Measurements from ENCODE around the gene URB1. TPM values are rescaled to one million over a fixed set of nuclear protein-coding genes. Genes with fewer than 3 reads are reported as not detected.
A peak's percentile ranks its signal among the peaks of the same experiment; 100 is the strongest.
"Not testable (repeated sequence)": the region's sequence is repeated elsewhere in the genome, so short reads cannot be mapped to it uniquely, and the experiment has no call there.

The URB1 gene
- total and polyA plus RNA-seq, 4 donors, result 3.7 to 17.6 (median 11.4) TPM

DNA sequence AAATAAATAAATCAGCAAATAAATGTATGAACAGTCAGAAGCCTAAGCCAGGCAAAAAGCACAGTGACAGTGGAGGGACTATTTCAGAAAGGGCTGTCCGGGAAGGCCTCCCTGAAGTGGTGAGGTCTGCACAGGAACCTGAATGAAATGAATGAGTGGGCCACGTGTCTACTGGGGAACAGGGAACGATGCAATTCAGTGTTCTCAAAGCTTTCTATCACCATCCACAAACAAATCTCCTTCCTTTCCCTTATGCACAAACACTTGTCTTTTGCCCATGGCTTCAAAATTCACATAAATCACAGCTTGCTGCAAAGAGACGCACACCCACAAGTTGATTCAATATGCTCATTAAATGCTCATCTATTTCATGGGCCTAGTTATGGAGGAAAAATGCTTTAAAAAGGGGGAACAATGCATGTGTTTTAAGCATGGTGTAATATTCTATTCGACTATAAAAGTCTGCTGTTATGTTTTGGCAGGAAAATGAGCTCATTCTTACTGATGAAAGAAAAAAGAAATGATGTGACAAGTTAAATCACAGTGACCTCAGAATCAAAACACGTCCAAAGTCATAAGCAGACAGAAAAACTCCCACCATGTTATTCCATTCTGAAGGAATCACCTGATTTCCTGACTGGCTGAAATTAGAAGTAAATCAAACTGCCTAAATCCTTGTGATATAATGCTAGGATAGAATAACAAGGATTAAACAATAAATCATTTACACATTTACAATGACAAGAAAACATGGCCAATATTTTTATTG is 21.6 kb downstream of the URB1 start:
- Histone ChIP-seq H3K4me3 (no peak overlapping the region), H3K9ac (ENCODE audit: insufficient read depth in 1 of 2, low read length in 2 of 2) (no peak overlapping the region), H3K27ac (ENCODE audit: low read depth in 1 of 2, low read length in 1 of 2) (peak overlapping the region in 1 of 2 donors; percentile 1), H3K4me1 (ENCODE audit: control insufficient read depth in 5 of 5, insufficient read depth in 5 of 5, low read length in 5 of 5) (peaks cover 0 to 2% (median 0%) of the 10 kb centered on the region in 5 donors), H3K36me3 (ENCODE audit: control insufficient read depth in 4 of 4, insufficient read depth in 4 of 4, low read length in 4 of 4) (peaks cover 17 to 37% (median 30%) of the 10 kb centered on the region in 4 donors), H3K9me3 (ENCODE audit: control insufficient read depth in 4 of 4, insufficient read depth in 3 of 4, low read length in 3 of 4) (no peaks in the 10 kb centered on the region), H3K27me3 (ENCODE audit: control insufficient read depth in 3 of 3, insufficient read depth in 3 of 3, low read length in 2 of 3) (no peaks in the 10 kb centered on the region)
- WGBS, 2 donors, result 68 to 71% methylated on average over 6 of the region's 6 CpGs
- DNase-seq (peak in 1 of 3 donors; percentile 9), ATAC-seq (ENCODE audit: insufficient read depth, low FRiP score) (no peak)
- TF ChIP-seq CTCF (IDR thresholded peaks at IDR 0.05; ENCODE audit: control extremely low read depth, extremely low read depth), result no peak

- DNase-seq; H3K27me3 ChIP-seq (ENCODE audit: control insufficient read depth in 3 of 3, insufficient read depth in 3 of 3, low read length in 2 of 3); H3K9me3 ChIP-seq (ENCODE audit: control insufficient read depth in 4 of 4, insufficient read depth in 3 of 4, low read length in 3 of 4); H3K27ac ChIP-seq (ENCODE audit: low read depth in 1 of 2, low read length in 1 of 2); ATAC-seq (ENCODE audit: insufficient read depth, low FRiP score); H3K9ac ChIP-seq (ENCODE audit: insufficient read depth in 1 of 2, low read length in 2 of 2); H3K4me3 ChIP-seq; H3K4me1 ChIP-seq (ENCODE audit: control insufficient read depth in 5 of 5, insufficient read depth in 5 of 5, low read length in 5 of 5): not testable (repeated sequence)
- peaks cover 27 to 50% (median 30%) of the 10 kb centered on the region in 4 donors for H3K36me3 ChIP-seq (ENCODE audit: control insufficient read depth in 4 of 4, insufficient read depth in 4 of 4, low read length in 4 of 4)
- WGBS, 2 donors, result 83 to 88% methylated on average over 1 of the region's 1 CpG
These were observed 23.9 kb downstream of the URB1 start for GRCh38 chr21:32368961-32369360.

DNA sequence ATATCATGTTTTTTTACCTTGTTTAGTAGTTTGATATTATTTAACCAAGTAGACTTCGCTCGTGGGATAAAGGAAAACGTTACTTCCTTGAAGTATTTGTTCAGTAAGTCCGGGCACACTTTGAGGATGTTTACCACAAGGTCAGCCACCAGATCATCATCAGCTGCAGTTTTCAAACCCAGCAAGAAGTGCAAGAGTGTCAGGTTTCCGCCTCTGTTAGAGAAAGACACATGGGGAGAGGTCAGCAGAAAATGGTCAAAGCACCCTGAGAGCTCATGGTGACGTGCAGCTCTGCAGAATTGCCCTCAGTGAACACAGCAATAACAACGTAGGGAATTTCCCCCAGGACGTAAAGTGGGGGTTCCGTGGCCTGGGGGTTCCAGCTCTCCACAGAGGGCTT is 24.4 kb downstream of the URB1 start:
- TF ChIP-seq CTCF (IDR thresholded peaks at IDR 0.05; ENCODE audit: control extremely low read depth, extremely low read depth), result no peak
- no peak for ATAC-seq (ENCODE audit: insufficient read depth, low FRiP score)
- no peak overlapping the region for H3K27ac ChIP-seq (ENCODE audit: low read depth in 1 of 2, low read length in 1 of 2)

GRCh38 chr21:32367158-32367557 is 25.7 kb downstream of the URB1 start:
- Histone ChIP-seq H3K9me3 (ENCODE audit: control insufficient read depth in 4 of 4, insufficient read depth in 3 of 4, low read length in 3 of 4) (no peaks in the 10 kb centered on the region), H3K36me3 (ENCODE audit: control insufficient read depth in 4 of 4, insufficient read depth in 4 of 4, low read length in 4 of 4) (peaks cover 33 to 58% (median 37%) of the 10 kb centered on the region in 4 donors), H3K4me3 (no peak overlapping the region), H3K9ac (ENCODE audit: insufficient read depth in 1 of 2, low read length in 2 of 2) (no peak overlapping the region), H3K27ac (ENCODE audit: low read depth in 1 of 2, low read length in 1 of 2) (no peak overlapping the region), H3K27me3 (ENCODE audit: control insufficient read depth in 3 of 3, insufficient read depth in 3 of 3, low read length in 2 of 3) (no peaks in the 10 kb centered on the region), H3K4me1 (ENCODE audit: control insufficient read depth in 5 of 5, insufficient read depth in 5 of 5, low read length in 5 of 5) (peaks cover 0 to 2% (median 0%) of the 10 kb centered on the region in 5 donors)
- 94 to 100% methylated on average over 1 of the region's 1 CpG for WGBS, 2 donors
- TF ChIP-seq CTCF (IDR thresholded peaks at IDR 0.05; ENCODE audit: control extremely low read depth, extremely low read depth), result no peak
- ATAC-seq (ENCODE audit: insufficient read depth, low FRiP score) (no peak), DNase-seq (no peak)

More for the DNA sequence above, 24.4 kb downstream of the URB1 start:
- H3K4me3 ChIP-seq, result no peak overlapping the region
- H3K9ac ChIP-seq (ENCODE audit: insufficient read depth in 1 of 2, low read length in 2 of 2), result no peak overlapping the region
- peak in 1 of 3 donors; percentile 35 for DNase-seq
- 81 to 85% methylated on average over 9 of the region's 9 CpGs for WGBS, 2 donors
- no peaks in the 10 kb centered on the region for H3K27me3 ChIP-seq (ENCODE audit: control insufficient read depth in 3 of 3, insufficient read depth in 3 of 3, low read length in 2 of 3)
- H3K4me1 ChIP-seq (ENCODE audit: control insufficient read depth in 5 of 5, insufficient read depth in 5 of 5, low read length in 5 of 5), result peaks cover 0 to 2% (median 0%) of the 10 kb centered on the region in 5 donors
- peaks cover 27 to 54% (median 32%) of the 10 kb centered on the region in 4 donors for H3K36me3 ChIP-seq (ENCODE audit: control insufficient read depth in 4 of 4, insufficient read depth in 4 of 4, low read length in 4 of 4)
- H3K9me3 ChIP-seq (ENCODE audit: control insufficient read depth in 4 of 4, insufficient read depth in 3 of 4, low read length in 3 of 4), result no peaks in the 10 kb centered on the region
